Measurements from ENCODE around the gene MLKL. TPM values are rescaled to one million over a fixed set of nuclear protein-coding genes. Genes with fewer than 3 reads are reported as not detected.

Gene MLKL
- total RNA-seq, 4 donors from 2014 or later: 18.4 to 47.9 (median 31.9) TPM

GRCh38 chr16:74732707-74733350 is 32.2 kb upstream of the MLKL start:
- ATAC-seq (ENCODE audit: low FRiP score): no peak
- no peak for DNase-seq (ENCODE audit: low spot score)
- no peak for TF ChIP-seq CTCF (IDR thresholded peaks at IDR 0.05)

- TF ChIP-seq CTCF (IDR thresholded peaks at IDR 0.05): no peak
- ATAC-seq (ENCODE audit: low FRiP score): no peak
- no peak for DNase-seq (ENCODE audit: low spot score)
Measured at GRCh38 chr16:74731853-74732477, 31.3 kb upstream of the MLKL start.

GRCh38 chr16:74729783-74730683 is 29.4 kb upstream of the MLKL start:
- DNase-seq (ENCODE audit: low spot score) (no peak), ATAC-seq (ENCODE audit: low FRiP score) (peak; percentile 38)
- no peak for TF ChIP-seq CTCF (IDR thresholded peaks at IDR 0.05)

- no peak for TF ChIP-seq CTCF (IDR thresholded peaks at IDR 0.05)
- ATAC-seq (ENCODE audit: low FRiP score): no peak
- no peak for DNase-seq (ENCODE audit: low spot score)
Measured at GRCh38 chr16:74727903-74728302, 27.2 kb upstream of the MLKL start.

- no peak for DNase-seq (ENCODE audit: low spot score)
Measured at GRCh38 chr16:74726716-74727115, 26.1 kb upstream of the MLKL start.

More at GRCh38 chr16:74726716-74727115, 26.1 kb upstream of the MLKL start:
- no peak for ATAC-seq (ENCODE audit: low FRiP score)
- no peak for TF ChIP-seq CTCF (IDR thresholded peaks at IDR 0.05)

Measured in omental fat pad (tissue), 4 donors.